Vagina (tissue), 2 donors: ENCODE measurements around the gene TMEM273. TPM values are rescaled to one million over a fixed set of nuclear protein-coding genes. Genes with fewer than 3 reads are reported as not detected.

Source experiments
- DNase-seq, 2 donors: peaks; one replicate each; pipeline ENCODE4 v3.0.0-alpha.2; 2017; ENCODE audit errors: extremely low spot score in 2 of 2
- H3K27ac ChIP-seq: fragments of 200-600 bp; sonication (generic); one replicate; pipeline ENCODE4 v1.5.1; 2019
- H3K27me3 ChIP-seq: fragments of 200-600 bp; sonication (generic); one replicate; pipeline ENCODE4 v1.5.1; 2019
- H3K36me3 ChIP-seq, 2 donors: fragments of 200-600 bp; sonication (generic); one replicate each; pipeline ENCODE4 v1.5.1; 2017 to 2019
- H3K4me1 ChIP-seq: fragments of 200-600 bp; sonication (generic); one replicate; pipeline ENCODE4 v1.5.1; 2019
- H3K4me3 ChIP-seq, 2 donors: fragments of 200-600 bp; sonication (generic); 1 replicate in 1 of 2; 2 replicates in 1 of 2; pipeline ENCODE4 v1.5.1; 2016 to 2019
- H3K9me3 ChIP-seq: fragments of 200-600 bp; sonication (generic); one replicate; pipeline ENCODE4 v1.5.1; 2019
- CTCF ChIP-seq, 3 experiments: fragments of 450-650 bp in 2 of 3; fragments of 200-600 bp in 1 of 3; sonication (generic) in 1 of 3; IDR thresholded peaks; one replicate each; pipeline ENCODE4 v1.5.1; 2017 to 2019; ENCODE audit warnings: antibody characterized with exemption in 3 of 3, mild to moderate bottlenecking in 2 of 3, moderate library complexity in 2 of 3
- POLR2A ChIP-seq, 2 donors: fragments of 450-650 bp; IDR thresholded peaks; one replicate each; pipeline ENCODE4 v1.6.1; 2017; ENCODE audit warnings: antibody characterized with exemption in 2 of 2, mild to moderate bottlenecking in 2 of 2, moderate library complexity in 2 of 2
- POLR2AphosphoS5 ChIP-seq, 2 donors: sonication (generic); formaldehyde crosslinking; IDR thresholded peaks; one replicate each; pipeline ENCODE4 v1.9.0; 2017; ENCODE audit warnings: antibody characterized with exemption in 2 of 2, mild to moderate bottlenecking in 2 of 2, low read depth in 1 of 2; ENCODE audit not compliant: insufficient read depth in 1 of 2
- intact Hi-C: fragments of 100-400 bp; cut with DNase I; formaldehyde crosslinking; loops from one replicate; pipeline ENCODE4 v1.15.1; 2023
- total RNA-seq: library from RNA; depleted of rRNA; stranded (reverse); fragments of >200 nt; gene quantifications from one replicate; pipeline ENCODE4 v1.2.3, GENCODE V29; 2016

The TMEM273 gene
- total RNA-seq, 1 donor from 2014 or later = 17.9 TPM

- intact Hi-C loops = no loop called here
- no peaks in the 10 kb centered on the region for H3K36me3 ChIP-seq
- H3K4me3 ChIP-seq = no peak overlapping the region
- TF ChIP-seq POLR2A (IDR thresholded peaks at IDR 0.05) (no peak), CTCF (IDR thresholded peaks at IDR 0.05) (no peak), POLR2AphosphoS5 (IDR thresholded peaks at IDR 0.05; ENCODE audit: insufficient read depth in 1 of 2, low read depth in 1 of 2) (no peak)
- H3K27me3 ChIP-seq = no peaks in the 10 kb centered on the region
- H3K4me1 ChIP-seq = no peaks in the 10 kb centered on the region
- no peaks in the 10 kb centered on the region for H3K9me3 ChIP-seq
- peak in 1 of 2 donors; percentile 52 for DNase-seq
- no peak overlapping the region for H3K27ac ChIP-seq
These were observed 41.8 kb upstream of the TMEM273 start for GRCh38 chr10:49230004-49230403.

GRCh38 chr10:49228677-49229076, 40.5 kb upstream of the TMEM273 start:
- DNase-seq = peak in 1 of 2 donors; percentile 69
- no peaks in the 10 kb centered on the region for H3K9me3 ChIP-seq
- no peaks in the 10 kb centered on the region for H3K36me3 ChIP-seq
- intact Hi-C loops = no loop called here
- H3K4me3 ChIP-seq = no peak overlapping the region
- H3K27me3 ChIP-seq = no peaks in the 10 kb centered on the region
- H3K4me1 ChIP-seq = no peaks in the 10 kb centered on the region
- no peak overlapping the region for H3K27ac ChIP-seq
- no peak for TF ChIP-seq POLR2A (IDR thresholded peaks at IDR 0.05)
- no peak for TF ChIP-seq CTCF (IDR thresholded peaks at IDR 0.05)
- TF ChIP-seq POLR2AphosphoS5 (IDR thresholded peaks at IDR 0.05; ENCODE audit: insufficient read depth in 1 of 2, low read depth in 1 of 2) = no peak

- intact Hi-C loops = no loop called here
- Histone ChIP-seq H3K4me1 (no peaks in the 10 kb centered on the region), H3K4me3 (no peak overlapping the region), H3K36me3 (no peaks in the 10 kb centered on the region), H3K9me3 (no peaks in the 10 kb centered on the region), H3K27ac (no peak overlapping the region), H3K27me3 (no peaks in the 10 kb centered on the region)
- no peak for TF ChIP-seq POLR2AphosphoS5 (IDR thresholded peaks at IDR 0.05; ENCODE audit: insufficient read depth in 1 of 2, low read depth in 1 of 2)
- TF ChIP-seq CTCF (IDR thresholded peaks at IDR 0.05) = no peak
- no peak for TF ChIP-seq POLR2A (IDR thresholded peaks at IDR 0.05)
- no peak for DNase-seq
These were observed 39.2 kb upstream of the TMEM273 start for GRCh38 chr10:49227406-49227805.

- DNase-seq = no peak
- Histone ChIP-seq H3K4me3 (no peak overlapping the region), H3K27me3 (no peaks in the 10 kb centered on the region), H3K4me1 (no peaks in the 10 kb centered on the region), H3K9me3 (no peaks in the 10 kb centered on the region), H3K27ac (no peak overlapping the region), H3K36me3 (no peaks in the 10 kb centered on the region)
- intact Hi-C loops = no loop called here
- TF ChIP-seq POLR2A (IDR thresholded peaks at IDR 0.05) = no peak
- no peak for TF ChIP-seq CTCF (IDR thresholded peaks at IDR 0.05)
- TF ChIP-seq POLR2AphosphoS5 (IDR thresholded peaks at IDR 0.05; ENCODE audit: insufficient read depth in 1 of 2, low read depth in 1 of 2) = no peak
These were observed 38.4 kb upstream of the TMEM273 start for GRCh38 chr10:49226594-49226993.

GRCh38 chr10:49225218-49225876, 37.2 kb upstream of the TMEM273 start:
- Histone ChIP-seq H3K36me3 (no peaks in the 10 kb centered on the region), H3K9me3 (no peaks in the 10 kb centered on the region), H3K4me1 (no peaks in the 10 kb centered on the region), H3K27me3 (no peaks in the 10 kb centered on the region), H3K27ac (no peak overlapping the region), H3K4me3 (no peak overlapping the region)
- TF ChIP-seq POLR2A (IDR thresholded peaks at IDR 0.05) = no peak
- no peak for TF ChIP-seq CTCF (IDR thresholded peaks at IDR 0.05)
- TF ChIP-seq POLR2AphosphoS5 (IDR thresholded peaks at IDR 0.05; ENCODE audit: insufficient read depth in 1 of 2, low read depth in 1 of 2) = no peak
- no peak for DNase-seq
- intact Hi-C loops = no loop called here
